RPMI7951 (cell line): ENCODE results near the gene VANGL1. TPM values are rescaled to one million over a fixed set of nuclear protein-coding genes. Genes with fewer than 3 reads are reported as not detected.

Experiments used
- DNase-seq: peaks from one replicate; pipeline ENCODE4 v3.0.0-alpha.2; 2012; ENCODE audit warnings: low read depth
- total RNA-seq: library from RNA; depleted of rRNA; stranded (reverse); fragments of >200 nt; shearing (Covaris generic); gene quantifications from 2 replicates; pipeline ENCODE4 v1.2.3, GENCODE V29; 2014; rRNA removed

Gene VANGL1
- total RNA-seq, 1 experiment from 2014 or later, result 21.9 TPM

DNA sequence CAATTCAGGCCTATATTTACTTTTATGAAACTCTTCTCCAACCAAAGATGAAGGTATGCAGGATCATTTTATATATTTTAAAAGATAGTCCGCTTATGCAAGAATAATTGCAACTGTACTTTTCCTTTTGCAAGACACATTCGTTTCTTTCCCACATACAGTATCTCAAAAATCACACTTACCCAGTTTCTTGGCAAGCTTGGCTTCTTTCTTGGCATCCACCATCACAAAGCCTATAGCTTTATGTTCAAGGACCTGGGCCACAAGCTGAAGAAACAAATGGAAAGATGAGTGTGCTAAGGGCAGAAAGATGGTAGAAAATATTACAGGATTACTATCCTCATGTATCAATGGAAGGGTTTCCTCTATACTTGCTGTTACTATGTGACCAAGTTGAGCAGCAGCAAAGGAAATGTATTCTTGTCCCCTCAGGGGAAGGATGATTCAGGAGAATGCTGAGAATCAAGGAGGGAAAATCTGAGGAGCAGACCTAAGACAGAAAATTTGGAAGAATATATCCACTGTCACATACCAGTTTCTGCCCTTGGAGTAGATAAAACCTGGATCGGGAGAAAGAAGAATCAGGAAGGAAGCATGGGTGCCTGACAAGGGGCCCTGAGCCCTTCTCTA, 103.0 kb downstream of the VANGL1 start:
- DNase-seq, result no peak

DNA sequence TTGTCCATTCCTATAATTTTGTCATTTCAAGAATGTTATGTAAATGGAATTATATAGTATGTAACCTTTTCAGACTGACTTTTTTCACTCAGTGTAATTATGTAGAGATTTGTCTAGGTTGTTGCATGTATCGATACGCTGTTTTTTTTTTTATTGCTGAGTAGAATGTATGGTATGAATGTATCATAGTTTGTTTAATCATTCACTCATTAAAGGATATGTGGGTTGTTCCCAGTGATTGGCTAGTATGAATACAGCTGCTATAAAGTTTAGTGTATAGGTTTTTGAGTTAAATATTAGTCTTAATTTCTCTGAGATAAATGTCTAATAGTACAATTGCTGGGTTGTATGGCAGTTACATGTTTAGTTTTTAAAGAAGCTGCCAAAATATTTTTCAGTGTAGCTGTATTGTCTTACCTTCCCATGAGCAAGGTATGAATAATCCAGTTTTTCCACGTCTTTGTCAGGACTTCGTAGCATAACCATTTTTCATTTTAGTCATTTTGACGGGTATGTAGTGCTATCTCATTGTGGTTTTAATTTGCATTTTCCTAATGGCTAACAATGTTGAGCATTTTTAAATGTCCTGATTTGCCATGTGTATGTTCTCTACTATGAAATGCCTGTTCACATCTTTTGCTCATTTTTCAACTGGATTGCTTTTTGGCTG, 104.4 kb downstream of the VANGL1 start:
- no peak for DNase-seq

Other genes with a start within 250 kb of the VANGL1 start
- gene CASQ2, start 126.7 kb downstream of the VANGL1 start, total RNA-seq, result not detected in 2 replicates
- not detected in 2 replicates for gene NHLH2, start 199.2 kb downstream of the VANGL1 start, total RNA-seq